GM18867 (cell line): Measurements from ENCODE around the gene ADGB.
"Not testable (repeated sequence)": the region's sequence is repeated elsewhere in the genome, so short reads cannot be mapped to it uniquely, and the experiment has no call there.

Experiments used
- ATAC-seq: cut with Tn5 transposase; IDR thresholded peaks from one replicate; pipeline ENCODE4 v1.9.1; 2021; ENCODE audit warnings: mild to moderate bottlenecking, moderate library complexity; ENCODE audit not compliant: unreplicated experiment

ADGB gene

DNA sequence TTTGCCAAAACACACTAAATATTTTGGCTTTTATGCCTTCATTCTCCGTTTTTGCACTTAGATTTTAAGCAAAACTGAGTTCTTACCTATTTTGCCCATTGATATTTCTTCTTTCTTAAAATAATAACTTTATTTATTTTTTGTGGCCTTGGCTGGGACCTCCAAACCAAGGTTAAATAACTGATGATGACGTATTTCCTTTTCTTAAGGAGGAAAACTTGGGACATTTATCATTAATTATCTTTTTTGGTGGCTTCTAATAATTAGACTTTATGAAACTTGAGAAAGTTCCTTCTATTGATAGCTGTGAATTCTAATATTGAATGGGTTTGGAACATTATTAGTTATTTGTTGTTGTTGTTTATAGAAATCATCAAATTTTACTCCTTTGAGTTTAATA lies 154.5 kb downstream of the ADGB start:
- ATAC-seq = no peak

DNA sequence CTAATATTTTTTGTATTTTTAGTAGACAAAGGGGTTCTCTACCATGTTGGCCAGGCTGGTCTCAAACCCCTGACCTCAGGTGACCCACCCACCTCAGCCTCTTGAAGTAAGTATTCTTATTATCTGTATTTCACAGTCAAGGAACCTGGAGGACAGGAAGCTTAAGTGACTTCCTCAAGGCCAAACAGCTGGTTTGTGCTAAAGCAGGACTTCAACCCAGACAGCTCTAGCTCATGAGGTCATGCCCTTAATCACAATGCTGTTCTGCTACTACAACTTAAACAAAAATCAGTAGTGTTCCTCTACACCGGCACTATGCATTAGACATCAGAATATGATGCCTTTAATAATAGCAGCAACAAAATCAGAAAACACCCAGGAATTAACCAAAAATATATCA lies 168.9 kb downstream of the ADGB start:
- no peak for ATAC-seq

DNA sequence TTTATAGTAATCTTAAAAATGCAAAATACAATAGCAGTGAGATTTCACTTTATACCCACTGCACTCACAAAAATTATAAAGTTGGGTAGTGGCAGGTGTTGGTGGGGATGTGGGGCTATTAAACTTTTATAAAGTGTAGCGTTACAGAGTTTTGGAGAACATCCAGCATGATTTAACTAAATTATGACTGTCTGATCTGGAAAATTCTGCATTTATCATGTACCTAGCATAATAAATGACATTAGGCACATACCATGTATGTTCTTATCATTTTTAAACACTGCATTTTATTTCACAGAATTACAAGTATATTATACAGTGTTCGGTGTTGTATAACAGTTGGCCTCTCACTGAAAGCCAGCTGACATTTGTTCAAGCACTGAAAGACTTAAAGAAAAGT lies 169.9 kb downstream of the ADGB start:
- no peak for ATAC-seq

DNA sequence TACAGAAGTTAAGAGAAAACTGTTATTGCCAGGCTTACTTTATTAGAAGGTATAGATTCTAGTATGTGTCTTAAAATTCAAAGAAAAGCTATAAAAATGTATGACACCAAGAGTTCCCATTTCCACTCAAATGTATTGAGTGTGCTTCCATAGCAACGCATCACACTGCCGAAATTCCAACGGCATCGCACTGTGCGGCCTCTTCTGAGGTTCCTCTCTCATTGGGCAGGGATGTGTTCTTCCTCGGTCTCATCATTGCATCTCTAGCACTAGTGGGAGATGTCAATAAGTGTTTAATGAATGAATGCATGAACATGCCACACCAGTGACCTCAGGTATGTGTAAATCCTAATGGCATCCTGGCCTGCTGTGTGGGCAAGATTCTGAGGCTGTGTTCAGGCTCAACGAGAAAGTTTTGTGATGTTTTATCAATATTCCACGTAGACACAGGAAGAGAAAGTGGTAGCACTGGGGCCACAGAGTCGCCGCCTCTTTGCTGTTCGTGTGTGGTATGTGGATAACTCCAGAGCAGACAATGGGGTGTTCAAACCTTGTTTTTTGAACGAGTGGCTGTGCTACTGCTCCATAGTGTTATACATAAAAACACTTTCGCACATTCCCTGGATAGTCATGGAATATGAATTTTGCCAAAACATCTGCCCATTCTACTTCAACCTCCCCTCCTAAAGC lies 171.6 kb downstream of the ADGB start:
- ATAC-seq = no peak

DNA sequence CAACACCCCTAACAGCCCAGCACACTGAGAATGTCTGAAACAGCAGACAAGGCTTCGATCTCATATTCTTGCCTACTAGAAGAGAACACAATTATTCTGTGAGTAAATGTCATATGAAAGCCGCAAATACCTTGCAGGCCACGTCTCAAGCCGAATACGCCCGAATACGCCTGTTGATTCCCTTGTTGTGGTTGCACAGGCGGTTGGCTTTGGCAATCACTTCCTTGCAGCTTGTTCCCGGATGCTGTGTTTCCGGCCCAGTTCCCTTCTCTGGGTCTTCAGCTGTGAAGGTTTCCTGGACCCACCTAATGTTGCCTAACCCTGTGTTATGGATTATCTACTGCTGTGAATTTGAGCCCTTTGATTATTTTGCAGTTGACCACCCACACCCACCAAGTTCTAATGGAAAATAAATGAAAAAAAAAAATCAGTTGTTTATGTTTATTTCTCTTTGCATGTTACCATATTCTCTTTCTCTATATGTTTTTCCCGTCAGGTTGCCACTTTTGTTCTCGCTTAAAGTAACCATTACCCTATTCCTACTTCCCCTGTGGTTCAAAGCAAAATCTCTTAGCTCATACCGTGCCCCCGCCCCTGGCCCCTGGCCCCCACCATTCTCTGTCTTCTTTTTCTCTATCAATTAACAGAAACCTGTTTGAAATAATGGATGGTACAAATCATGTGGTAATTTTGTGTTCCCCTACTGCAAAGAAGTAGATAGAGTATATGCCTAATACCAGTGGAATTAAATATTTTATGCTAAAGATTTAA lies 172.4 kb downstream of the ADGB start:
- ATAC-seq = no peak

DNA sequence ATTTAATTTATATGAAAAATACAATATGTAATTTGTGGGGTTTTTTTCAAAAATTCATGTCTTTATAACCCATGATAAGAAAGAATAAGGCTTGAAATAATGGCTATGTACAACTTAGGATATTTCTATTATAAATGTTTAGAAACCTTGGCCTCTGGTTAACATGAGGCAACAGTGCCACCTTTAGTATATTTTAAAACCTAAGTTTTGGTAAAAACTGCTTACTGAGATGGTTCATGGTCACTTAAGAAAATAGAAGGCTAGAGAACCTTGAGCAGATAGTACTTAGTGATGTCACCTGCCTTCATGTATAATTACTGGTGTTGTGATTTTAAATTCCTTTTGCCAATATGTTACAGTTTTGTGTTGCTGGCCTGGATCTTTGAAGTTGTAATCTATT lies 176.4 kb downstream of the ADGB start:
- ATAC-seq = no peak

DNA sequence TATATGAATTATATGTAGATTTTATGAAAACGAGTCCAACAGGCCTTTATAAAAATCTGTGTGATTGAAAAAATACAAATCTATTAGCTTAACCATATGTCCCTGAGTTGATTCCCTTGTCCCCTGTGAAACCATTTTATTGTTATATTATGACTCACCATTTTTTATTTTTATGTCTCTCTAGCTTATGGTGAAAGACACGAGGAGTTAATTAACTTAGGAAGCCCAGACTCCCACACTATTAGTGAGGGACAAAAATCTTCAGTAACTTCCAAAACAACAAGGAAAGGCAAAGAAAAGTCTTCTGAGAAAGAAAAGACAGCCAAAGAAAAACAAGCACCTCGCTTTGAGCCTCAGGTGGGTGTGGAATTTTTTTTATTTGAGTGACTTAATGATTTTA lies 183.1 kb downstream of the ADGB start:
- no peak for ATAC-seq

DNA sequence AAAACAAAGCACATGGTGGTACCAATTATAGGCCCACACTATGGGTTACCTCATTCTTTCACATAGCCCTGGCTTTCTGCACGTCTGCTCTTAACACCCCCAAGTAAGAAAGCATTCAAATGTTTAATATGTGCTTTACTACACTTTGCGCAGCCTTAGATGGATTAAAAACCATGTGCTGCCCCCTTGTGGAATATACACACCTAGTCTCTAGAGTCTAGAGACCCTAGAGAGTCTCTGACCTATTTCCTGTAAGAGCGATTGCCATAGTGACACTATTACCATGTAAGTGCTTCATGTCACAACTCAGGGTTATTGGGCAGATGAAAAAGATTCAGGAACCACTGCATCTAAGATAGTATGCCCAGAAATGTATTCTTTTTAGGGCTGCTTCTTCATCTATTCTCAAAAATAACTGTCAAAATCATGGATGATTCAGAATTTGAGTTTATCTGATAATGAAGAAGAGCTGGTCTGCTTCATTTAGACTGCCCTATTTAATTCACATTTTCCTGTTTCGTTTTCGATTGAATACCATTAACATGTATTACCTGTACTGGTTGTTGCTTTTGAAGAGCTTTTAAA lies 186.3 kb downstream of the ADGB start:
- ATAC-seq = peak; percentile 96

DNA sequence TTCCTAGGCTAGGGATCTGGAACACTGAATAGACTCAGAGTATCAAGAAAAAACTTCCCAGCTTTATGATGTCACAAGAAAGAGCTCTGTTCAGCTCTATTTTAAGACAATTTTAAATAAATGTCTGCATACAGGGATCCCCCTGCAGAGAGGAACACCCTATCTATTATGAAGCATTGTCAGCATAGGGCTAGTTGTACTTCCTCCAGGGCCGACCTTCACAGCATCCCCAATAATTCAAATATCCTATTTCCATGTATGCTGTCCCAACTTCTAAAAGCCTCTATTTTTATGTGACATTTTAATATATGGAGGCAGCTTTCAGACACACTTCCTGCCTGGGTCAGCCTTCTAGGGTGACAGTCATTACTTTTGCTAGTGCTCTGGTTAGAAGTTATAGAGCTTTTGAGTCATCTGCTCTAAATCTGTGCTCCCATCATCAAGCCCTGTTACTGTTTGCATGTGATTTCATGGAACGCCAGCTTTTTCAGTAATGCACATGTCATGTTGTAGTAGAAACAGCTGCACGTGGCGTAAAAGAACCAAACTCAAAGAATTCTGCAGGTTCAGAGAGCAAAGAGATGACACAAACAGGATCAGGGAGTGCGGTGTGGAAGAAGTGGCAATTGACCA lies 189.2 kb downstream of the ADGB start:
- no peak for ATAC-seq

DNA sequence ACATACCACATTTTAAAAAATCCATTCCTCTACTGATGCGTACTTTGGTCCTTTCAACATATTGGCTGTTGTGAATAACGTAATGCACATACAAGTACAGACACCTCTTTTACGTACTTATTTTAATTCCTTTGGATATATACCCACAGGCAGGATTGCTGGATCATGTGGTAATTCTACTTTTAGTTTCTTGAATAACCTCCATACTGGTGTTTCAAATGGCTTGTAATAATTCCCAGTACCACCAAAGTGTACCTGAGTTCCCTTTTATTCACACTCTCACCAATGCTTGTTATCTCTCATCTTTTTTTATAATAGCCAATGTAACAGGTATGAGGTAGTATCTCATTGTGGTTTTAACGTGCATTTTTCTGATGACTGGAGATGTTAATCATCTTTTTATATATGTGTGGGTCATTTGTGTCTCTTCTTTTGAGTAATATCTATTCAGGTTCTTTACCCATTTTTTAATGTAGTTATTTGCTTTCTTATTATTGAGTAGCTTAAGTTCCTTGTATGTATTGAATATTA lies 191.9 kb downstream of the ADGB start:
- ATAC-seq = no peak

DNA sequence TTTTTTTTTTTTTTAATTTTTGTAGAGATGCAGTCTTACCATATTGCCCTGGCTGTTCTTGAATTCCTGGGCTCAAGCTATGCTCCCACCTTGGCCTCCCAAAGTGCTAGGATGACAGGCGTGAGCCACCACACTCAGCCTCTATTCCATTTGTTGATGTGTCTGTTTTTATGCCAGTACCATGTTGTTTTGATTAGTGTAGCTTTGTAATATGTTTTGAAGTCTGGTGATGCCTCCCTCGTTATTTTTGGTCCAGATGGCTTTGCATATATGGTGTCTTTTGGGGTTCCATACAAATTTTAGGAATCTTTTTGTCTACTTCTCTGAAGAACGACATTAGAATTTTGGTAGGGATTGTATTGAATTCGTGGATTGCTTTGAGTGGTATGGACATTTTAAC lies 193.2 kb downstream of the ADGB start:
- no peak for ATAC-seq

DNA sequence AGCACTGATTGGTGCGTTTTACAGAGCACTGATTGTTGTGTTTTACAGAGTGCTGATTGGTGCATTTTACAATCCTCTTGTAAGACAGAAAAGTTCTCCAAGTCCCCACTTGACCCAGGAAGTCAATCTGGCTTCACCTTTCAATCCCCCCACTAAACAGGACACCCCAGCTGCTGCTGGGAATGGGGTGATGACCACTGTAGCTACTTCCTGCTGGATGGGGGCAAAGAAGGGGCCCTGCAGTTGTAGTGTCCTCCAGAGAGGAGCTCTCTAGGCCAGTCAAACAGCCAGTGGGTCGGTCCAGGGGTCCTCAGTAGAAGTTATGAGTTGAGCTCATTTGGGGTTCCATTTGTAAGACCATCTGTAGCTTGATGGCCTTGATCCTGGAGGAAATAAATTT lies 194.4 kb downstream of the ADGB start:
- not testable (repeated sequence) for ATAC-seq

DNA sequence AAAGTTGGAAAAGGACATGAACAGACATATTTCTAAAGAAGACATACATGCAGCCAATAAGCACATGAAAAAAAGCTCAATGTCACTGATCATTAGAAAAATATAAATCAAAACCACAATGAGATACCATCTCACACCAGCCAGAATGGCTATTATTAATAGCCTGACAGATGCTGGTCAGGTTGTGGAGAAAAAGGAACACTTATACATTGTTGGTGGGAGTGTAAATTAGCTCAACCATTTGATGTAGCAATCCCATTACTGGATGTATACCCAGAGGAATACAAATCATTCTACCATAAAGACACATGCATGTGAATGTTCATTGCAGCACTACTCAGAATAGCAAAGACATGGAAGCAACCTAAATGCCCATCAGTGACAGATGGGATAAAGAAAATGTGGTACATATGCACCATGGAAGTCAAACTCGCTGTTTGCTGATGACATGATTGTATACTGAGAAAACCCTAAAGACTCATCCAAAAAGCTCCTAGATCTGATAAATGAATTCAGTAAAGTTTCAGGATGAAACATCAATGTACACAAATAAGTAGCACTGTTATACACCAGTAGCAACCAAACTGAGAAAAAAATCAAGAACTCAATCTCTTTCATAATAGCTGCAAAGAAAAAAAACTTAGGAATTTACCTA lies 196.8 kb downstream of the ADGB start:
- no peak for ATAC-seq

DNA sequence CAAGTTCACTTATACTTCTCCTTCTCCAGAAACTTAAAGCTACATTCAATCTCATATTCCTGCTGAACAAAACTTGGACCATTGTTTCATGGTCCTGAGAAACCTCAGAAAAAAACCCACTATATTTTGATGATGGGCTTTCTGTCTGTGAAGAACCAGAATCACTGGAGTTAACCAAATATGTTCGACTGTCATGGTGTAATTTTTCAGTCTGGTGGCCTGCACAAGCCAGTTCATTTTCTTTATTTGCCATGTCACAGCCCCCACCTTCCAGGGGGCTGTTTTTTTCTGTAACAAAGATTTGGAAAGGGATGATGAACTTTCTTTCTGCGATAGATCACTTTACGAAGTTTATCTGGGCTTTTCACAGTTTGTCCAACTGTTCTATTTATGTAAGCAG lies 204.4 kb downstream of the ADGB start:
- not testable (repeated sequence) for ATAC-seq

DNA sequence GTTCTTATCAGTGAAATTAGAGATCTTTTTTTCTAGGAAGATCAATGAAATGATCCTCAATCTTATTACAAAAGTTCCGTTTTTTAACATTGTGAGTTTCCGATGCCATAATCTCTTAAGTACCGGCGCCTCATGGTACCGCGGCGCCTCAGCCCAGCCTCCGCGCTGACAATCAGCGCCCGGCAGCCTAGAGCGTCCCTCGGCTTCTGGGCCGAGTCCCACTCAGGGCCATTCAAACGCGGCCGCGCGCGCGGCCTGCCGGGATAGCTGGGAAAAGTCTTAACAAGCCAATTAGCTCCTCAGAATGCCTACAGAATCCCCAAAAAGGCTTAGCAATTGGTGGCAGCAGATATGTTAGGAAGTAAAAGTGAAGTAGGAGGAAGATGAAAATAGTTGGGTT lies 204.8 kb downstream of the ADGB start:
- no peak for ATAC-seq

DNA sequence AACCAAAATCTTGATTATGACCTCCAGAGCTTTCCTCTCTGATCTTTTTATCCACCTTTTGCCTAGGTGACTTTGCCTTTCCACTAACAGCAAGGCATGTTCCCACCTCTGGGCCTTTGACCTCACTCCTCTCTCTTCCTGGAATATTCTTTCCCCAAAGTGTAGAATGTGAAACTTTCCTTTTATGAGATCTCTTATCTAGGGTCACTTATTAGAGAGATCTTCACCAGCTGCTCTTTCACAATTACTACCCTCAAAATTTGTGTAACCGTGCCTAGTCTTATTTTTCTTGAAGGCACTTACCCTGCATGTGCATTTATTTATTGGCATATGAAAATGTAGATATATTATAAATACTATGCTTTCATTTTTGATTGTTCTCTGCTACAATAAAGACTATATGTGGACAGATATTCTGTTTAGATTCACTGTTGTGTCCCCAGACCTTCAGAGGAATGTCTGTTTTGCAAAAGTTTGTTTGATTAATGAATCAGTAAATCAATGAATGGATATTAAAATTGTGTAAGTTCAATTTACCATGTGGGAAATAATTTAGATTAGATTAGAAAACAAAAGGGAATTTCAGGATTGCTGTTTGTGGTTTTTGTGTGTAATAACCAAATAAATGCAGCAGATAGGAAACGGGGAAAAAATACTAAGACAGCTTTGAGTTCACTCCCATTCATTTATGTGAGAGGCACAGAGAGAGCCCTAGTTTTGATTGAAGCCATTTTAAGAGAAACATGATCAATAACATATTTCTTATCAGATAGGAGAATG lies 207.0 kb downstream of the ADGB start:
- no peak for ATAC-seq

DNA sequence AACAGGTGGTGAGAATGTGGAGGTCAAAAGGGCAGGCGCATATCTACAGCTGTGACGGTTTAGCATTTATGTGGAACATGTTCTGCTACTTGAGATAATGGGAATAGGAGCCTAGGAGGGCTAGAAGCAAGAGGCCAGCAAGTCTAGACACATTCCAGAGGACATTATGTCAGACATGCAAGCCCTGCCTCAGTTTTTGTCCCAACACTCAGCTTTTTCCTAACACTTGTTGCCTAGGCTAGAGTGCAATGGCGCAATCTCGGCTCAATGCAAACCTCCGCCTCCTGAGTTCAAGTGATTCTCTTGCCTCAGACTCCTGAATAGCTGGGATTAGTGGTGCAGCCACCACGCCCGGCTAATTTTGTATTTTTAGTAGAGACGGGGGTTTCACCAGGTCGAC lies 210.2 kb downstream of the ADGB start:
- ATAC-seq = not testable (repeated sequence)

DNA sequence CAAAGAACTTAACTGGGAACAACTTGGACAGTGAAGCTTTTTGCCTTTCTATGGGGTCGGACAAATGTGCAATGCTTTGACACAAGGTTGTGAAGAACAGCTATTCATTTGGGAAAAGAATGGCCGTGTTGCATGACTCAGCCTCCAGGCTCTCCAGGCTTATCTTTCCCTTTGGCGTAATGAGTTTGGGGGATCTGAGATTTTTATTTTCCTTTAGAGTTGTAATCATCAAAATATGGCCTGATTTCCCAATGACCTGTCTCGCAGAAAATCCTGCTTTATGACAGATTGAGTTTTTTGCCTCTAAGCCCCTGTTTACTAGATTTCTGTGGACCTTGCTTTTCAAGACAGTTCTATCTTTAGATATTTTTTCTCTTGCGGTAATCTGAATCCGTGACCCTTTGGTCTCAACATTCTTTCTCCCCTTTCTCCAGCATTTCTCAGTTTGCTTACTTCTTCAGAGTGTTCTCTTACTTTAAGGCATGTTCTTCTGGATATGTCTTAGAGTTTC lies 214.1 kb downstream of the ADGB start:
- not testable (repeated sequence) for ATAC-seq

DNA sequence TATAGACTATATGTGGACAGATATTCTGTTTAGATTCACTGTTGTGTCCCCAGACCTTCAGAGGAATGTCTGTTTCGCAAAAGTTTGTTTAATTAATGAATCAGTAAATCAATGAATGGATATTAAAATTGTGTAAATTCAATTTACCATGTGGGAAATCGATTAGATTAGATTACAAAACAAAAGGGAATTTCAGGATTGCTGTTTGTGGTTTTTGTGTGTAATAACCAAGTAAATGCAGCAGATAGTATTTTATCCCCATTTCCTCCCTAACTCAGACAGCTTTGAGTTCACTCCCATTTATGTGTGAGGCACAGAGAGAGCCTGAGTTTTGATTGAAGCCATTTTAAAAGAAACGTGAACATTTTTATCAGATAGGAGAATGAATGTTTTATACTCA lies 214.8 kb downstream of the ADGB start:
- ATAC-seq = no peak

DNA sequence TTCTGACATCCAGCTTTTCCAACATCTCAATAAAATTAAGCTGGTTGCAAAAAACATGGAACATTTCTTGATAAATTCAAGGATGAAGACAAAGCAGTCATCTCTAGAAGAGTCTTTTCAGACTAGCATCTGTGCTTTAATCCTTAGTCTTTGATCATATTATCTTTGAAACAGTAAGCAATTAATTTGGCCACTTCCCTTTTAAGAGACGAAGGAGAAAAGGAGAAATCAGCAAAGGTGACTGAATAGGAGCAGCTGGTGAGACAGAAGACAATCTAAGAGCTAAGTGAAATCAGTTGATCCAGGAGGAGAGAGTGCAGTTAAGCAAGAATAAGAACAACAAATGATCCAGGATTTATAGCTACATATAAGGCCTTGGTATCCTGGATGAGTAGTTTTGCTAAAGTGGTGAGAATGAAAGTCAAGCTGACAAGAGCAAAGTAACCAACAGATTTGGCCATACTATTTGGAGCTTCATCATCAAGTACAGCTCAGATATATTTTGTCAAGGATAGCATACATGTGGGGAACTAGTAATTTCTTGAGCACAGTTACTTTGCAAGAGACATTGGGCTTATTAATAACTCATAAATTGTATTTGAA lies 215.5 kb downstream of the ADGB start:
- no peak for ATAC-seq
